Fibroblast of lung (primary cell): Measurements from ENCODE around the gene UST. TPM values are rescaled to one million over a fixed set of nuclear protein-coding genes. Genes with fewer than 3 reads are reported as not detected.

Source experiments
- DNase-seq, 2 donors: peaks; one replicate each; pipeline versions ENCODE4 v3.0.0 to v3.0.0-alpha.2; 2010; ENCODE audit warnings: low read depth in 2 of 2
- H2AFZ ChIP-seq: 2 replicates; pipeline ENCODE4 v1.5.1; 2012; ENCODE audit warnings: low read length, control low read depth, inconsistent platforms
- H3K27ac ChIP-seq: 2 replicates; pipeline ENCODE4 v1.5.1; 2011; ENCODE audit warnings: low read length, control low read depth; ENCODE audit not compliant: insufficient read depth
- H3K27me3 ChIP-seq: 2 replicates; pipeline ENCODE4 v1.5.1; 2011; ENCODE audit warnings: mild to moderate bottlenecking, low read length; ENCODE audit not compliant: control insufficient read depth, insufficient read depth
- H3K36me3 ChIP-seq: 2 replicates; pipeline ENCODE4 v1.5.1; 2011; ENCODE audit warnings: low read length; ENCODE audit not compliant: control insufficient read depth, insufficient read depth
- H3K4me1 ChIP-seq: 2 replicates; pipeline ENCODE4 v1.5.1; 2011; ENCODE audit warnings: low read length; ENCODE audit not compliant: control insufficient read depth, insufficient read depth; ENCODE audit errors: extremely low read depth
- H3K4me2 ChIP-seq: 2 replicates; pipeline ENCODE4 v1.5.1; 2011; ENCODE audit warnings: low read length, control low read depth; ENCODE audit not compliant: insufficient read depth; ENCODE audit errors: extremely low read depth
- H3K4me3 ChIP-seq, 4 experiments: fragments of 200-600 bp in 1 of 4; sonication (generic) in 1 of 4; replicated peaks in 1 of 4; 2 replicates each; pipeline ENCODE4 v1.5.1; 2011 to 2016; ENCODE audit warnings: low read length in 4 of 4, low read depth in 3 of 4, mild to moderate bottlenecking in 3 of 4, control low read depth in 2 of 4, inconsistent platforms in 1 of 4, mixed read lengths in 1 of 4; ENCODE audit not compliant: insufficient read depth in 1 of 4; ENCODE audit errors: control extremely low read depth in 1 of 4
- H3K79me2 ChIP-seq: 2 replicates; pipeline ENCODE4 v1.5.1; 2012; ENCODE audit warnings: mild to moderate bottlenecking, low read length, inconsistent platforms; ENCODE audit not compliant: control insufficient read depth, insufficient read depth
- H3K9ac ChIP-seq: 2 replicates; pipeline ENCODE4 v1.5.1; 2011; ENCODE audit warnings: mild to moderate bottlenecking, low read length, control low read depth; ENCODE audit not compliant: insufficient read depth
- H3K9me3 ChIP-seq: 2 replicates; pipeline ENCODE4 v1.5.1; 2012; ENCODE audit warnings: low read depth, low read length; ENCODE audit not compliant: control insufficient read depth, insufficient read depth
- H4K20me1 ChIP-seq: 2 replicates; pipeline ENCODE4 v1.5.1; 2011; ENCODE audit warnings: low read length; ENCODE audit not compliant: control insufficient read depth, insufficient read depth; ENCODE audit errors: extremely low read depth
- CTCF ChIP-seq, 2 donors: IDR thresholded peaks in 1 of 2; conservative IDR thresholded peaks in 1 of 2; 1 replicate in 1 of 2; 2 replicates in 1 of 2; pipeline ENCODE4 v1.5.1; 2011 to 2012; ENCODE audit warnings: low read length in 2 of 2, control low read depth in 1 of 2, inconsistent platforms in 1 of 2, low read depth in 1 of 2, mild to moderate bottlenecking in 1 of 2
- EZH2 ChIP-seq: IDR thresholded peaks from 2 replicates; pipeline ENCODE4 v1.5.1; 2012; ENCODE audit warnings: low read length, control low read depth, mild to moderate bottlenecking; ENCODE audit errors: missing control alignments
- polyA plus RNA-seq, 2 donors: library from polyadenylated mRNA; depleted of rRNA in 1 of 2; stranded (reverse) in 1 of 2; unstranded in 1 of 2; fragments of >200 nt; gene quantifications; 2 replicates each; pipeline ENCODE4 v1.2.1, GENCODE V29; 2011 to 2012; ENCODE audit warnings: missing spikeins in 1 of 2
- total RNA-seq: library from RNA; depleted of rRNA; stranded (reverse); fragments of >200 nt; gene quantifications from 2 replicates; pipeline ENCODE4 v1.2.1, GENCODE V29; 2014

The UST gene
- total and polyA plus RNA-seq, 2 donors (not counting 1 experiment from before 2014, with no cell fraction given): 6.8 to 19.5 TPM

- Histone ChIP-seq H3K36me3 (no peaks in the 10 kb centered on the region), H4K20me1 (no peaks in the 10 kb centered on the region), H3K27ac (no peak overlapping the region), H3K4me1 (peaks cover 16% of the 10 kb centered on the region), H2AFZ (no peak overlapping the region), H3K4me3 (no peak overlapping the region), H3K79me2 (no peaks in the 10 kb centered on the region), H3K27me3 (no peaks in the 10 kb centered on the region), H3K9me3 (no peaks in the 10 kb centered on the region), H3K4me2 (no peak overlapping the region), H3K9ac (no peak overlapping the region)
- DNase-seq: peak; percentile 94 to 96
- TF ChIP-seq CTCF (conservative IDR thresholded peaks at IDR 0.05 in 1 of 2, IDR thresholded peaks at IDR 0.05 in 1 of 2; ENCODE audit: low read depth in 1 of 2, low read length in 2 of 2): no peak
Measured at GRCh38 chr6:148869585-148869984, 122.8 kb downstream of the UST start.

DNA sequence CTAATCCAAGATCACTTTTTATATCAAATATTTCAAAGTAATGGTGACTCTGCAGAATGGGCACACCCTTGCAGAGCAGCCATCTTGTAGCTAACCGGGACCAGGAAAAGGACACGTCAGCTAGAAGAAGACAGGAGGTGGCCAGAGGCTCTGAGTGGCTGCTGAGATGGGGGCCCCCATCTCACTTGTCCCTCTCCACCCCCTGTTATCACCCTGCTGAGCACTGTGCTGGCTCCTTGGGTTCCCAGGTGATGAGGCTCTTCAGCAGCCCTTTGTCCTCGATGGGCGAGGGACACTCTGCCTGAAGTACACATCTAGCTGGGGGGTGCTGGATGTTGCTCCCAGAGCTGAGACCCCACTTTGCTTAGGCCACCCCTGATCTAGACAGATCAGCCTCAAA, 126.3 kb downstream of the UST start:
- TF ChIP-seq EZH2: no peak
- no peak for TF ChIP-seq CTCF (conservative IDR thresholded peaks at IDR 0.05 in 1 of 2, IDR thresholded peaks at IDR 0.05 in 1 of 2; ENCODE audit: low read depth in 1 of 2, low read length in 2 of 2)
- H4K20me1 ChIP-seq: no peaks in the 10 kb centered on the region
- H3K27me3 ChIP-seq: no peaks in the 10 kb centered on the region
- no peaks in the 10 kb centered on the region for H3K79me2 ChIP-seq
- no peak overlapping the region for H3K4me2 ChIP-seq
- H3K27ac ChIP-seq: no peak overlapping the region
- H3K36me3 ChIP-seq: no peaks in the 10 kb centered on the region
- no peak for DNase-seq
- H3K4me3 ChIP-seq: no peak overlapping the region
- no peak overlapping the region for H2AFZ ChIP-seq
- no peaks in the 10 kb centered on the region for H3K9me3 ChIP-seq
- H3K4me1 ChIP-seq: peaks cover 12% of the 10 kb centered on the region
- H3K9ac ChIP-seq: no peak overlapping the region

DNA sequence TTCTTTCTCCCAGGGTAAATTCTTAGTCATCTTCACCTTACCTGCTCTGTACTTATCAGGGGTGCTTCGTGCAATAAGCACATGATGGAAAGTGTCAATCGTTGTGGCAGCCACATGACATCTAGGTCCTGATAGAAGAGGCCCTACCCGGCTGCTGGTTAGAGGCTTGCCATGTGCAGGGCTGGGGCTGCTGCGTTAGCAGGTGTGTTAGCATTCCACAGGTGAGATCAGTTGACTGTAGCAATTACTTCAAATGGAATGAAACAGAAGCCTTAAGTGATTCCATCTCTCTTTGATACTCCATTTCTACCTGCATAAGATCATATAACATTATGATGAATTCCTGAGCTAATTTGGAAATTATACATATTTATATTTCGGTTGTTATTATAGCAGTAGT, 127.0 kb downstream of the UST start:
- H2AFZ ChIP-seq: no peak overlapping the region
- H3K4me1 ChIP-seq: peaks cover 9% of the 10 kb centered on the region
- no peak overlapping the region for H3K4me2 ChIP-seq
- no peak overlapping the region for H3K9ac ChIP-seq
- TF ChIP-seq CTCF (conservative IDR thresholded peaks at IDR 0.05 in 1 of 2, IDR thresholded peaks at IDR 0.05 in 1 of 2; ENCODE audit: low read depth in 1 of 2, low read length in 2 of 2) (no peak), EZH2 (no peak)
- no peak overlapping the region for H3K27ac ChIP-seq
- no peaks in the 10 kb centered on the region for H3K9me3 ChIP-seq
- H3K27me3 ChIP-seq: no peaks in the 10 kb centered on the region
- no peaks in the 10 kb centered on the region for H4K20me1 ChIP-seq
- H3K79me2 ChIP-seq: no peaks in the 10 kb centered on the region
- H3K36me3 ChIP-seq: no peaks in the 10 kb centered on the region
- H3K4me3 ChIP-seq: no peak overlapping the region
- no peak for DNase-seq
